WERI-Rb-1 (cell line): Measurements from ENCODE around the gene NAALADL2.
"Not testable (repeated sequence)": the region's sequence is repeated elsewhere in the genome, so short reads cannot be mapped to it uniquely, and the experiment has no call there.

Experiments
- DNase-seq: peaks from one replicate; pipeline ENCODE4 v3.0.0-alpha.2; 2020
- H3K27ac ChIP-seq: fragments of 250-450 bp; sonication (Bioruptor Pico); 2 replicates; pipeline ENCODE4 v1.5.1; 2020; ENCODE audit warnings: mild to moderate bottlenecking, moderate library complexity
- H3K27me3 ChIP-seq: fragments of 250-450 bp; sonication (Bioruptor Pico); 2 replicates; pipeline ENCODE4 v1.5.1; 2021; ENCODE audit warnings: mild to moderate bottlenecking, low read depth, moderate library complexity; ENCODE audit not compliant: insufficient read depth, severe bottlenecking
- H3K36me3 ChIP-seq: fragments of 250-450 bp; sonication (Bioruptor Pico); 2 replicates; pipeline ENCODE4 v1.5.1; 2020; ENCODE audit warnings: mild to moderate bottlenecking, moderate library complexity
- H3K4me3 ChIP-seq: 2 replicates; pipeline ENCODE4 v1.5.1; 2011; ENCODE audit warnings: low read depth, mild to moderate bottlenecking, control low read depth, low read length
- H3K9me3 ChIP-seq: fragments of 250-450 bp; sonication (Bioruptor Pico); 2 replicates; pipeline ENCODE4 v1.5.1; 2021; ENCODE audit warnings: mild to moderate bottlenecking, moderate library complexity; ENCODE audit not compliant: severe bottlenecking
- TF ChIP-seq, protein P1 (sequence below): IDR thresholded peaks from 2 replicates; pipeline ENCODE4 v1.5.1; 2011; ENCODE audit warnings: low read depth, mild to moderate bottlenecking, control low read depth, inconsistent platforms, low read length

The NAALADL2 gene

DNA sequence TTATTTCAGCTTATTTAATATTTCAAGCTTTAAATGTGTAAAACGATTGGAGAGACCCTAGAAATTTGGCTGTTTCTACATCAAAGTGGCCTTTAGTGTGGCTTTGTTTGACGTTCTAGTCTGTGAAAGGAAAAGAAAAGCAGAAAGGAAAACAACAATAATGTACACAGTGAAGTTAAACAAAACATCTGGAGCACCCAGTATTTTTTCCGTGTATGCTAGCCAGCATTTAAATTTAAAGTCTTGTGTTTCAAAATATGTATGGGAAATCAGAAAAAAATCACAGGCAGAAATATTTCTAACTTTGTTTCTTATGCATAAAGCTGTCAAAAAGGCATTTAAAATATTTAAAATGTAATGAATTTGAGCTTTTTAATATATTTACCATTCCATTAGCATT lies 218.1 kb downstream of the NAALADL2 start:
- TF ChIP-seq, protein P1, sequence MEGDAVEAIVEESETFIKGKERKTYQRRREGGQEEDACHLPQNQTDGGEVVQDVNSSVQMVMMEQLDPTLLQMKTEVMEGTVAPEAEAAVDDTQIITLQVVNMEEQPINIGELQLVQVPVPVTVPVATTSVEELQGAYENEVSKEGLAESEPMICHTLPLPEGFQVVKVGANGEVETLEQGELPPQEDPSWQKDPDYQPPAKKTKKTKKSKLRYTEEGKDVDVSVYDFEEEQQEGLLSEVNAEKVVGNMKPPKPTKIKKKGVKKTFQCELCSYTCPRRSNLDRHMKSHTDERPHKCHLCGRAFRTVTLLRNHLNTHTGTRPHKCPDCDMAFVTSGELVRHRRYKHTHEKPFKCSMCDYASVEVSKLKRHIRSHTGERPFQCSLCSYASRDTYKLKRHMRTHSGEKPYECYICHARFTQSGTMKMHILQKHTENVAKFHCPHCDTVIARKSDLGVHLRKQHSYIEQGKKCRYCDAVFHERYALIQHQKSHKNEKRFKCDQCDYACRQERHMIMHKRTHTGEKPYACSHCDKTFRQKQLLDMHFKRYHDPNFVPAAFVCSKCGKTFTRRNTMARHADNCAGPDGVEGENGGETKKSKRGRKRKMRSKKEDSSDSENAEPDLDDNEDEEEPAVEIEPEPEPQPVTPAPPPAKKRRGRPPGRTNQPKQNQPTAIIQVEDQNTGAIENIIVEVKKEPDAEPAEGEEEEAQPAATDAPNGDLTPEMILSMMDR: no peak
- H3K27me3 ChIP-seq: no peaks in the 10 kb centered on the region
- H3K36me3 ChIP-seq: no peaks in the 10 kb centered on the region
- no peak overlapping the region for H3K4me3 ChIP-seq
- no peak overlapping the region for H3K27ac ChIP-seq
- no peak for DNase-seq
- H3K9me3 ChIP-seq: no peaks in the 10 kb centered on the region

GRCh38 chr3:175082631-175083030 lies 223.5 kb downstream of the NAALADL2 start:
- no peak for DNase-seq
- H3K36me3 ChIP-seq: no peaks in the 10 kb centered on the region
- H3K27me3 ChIP-seq: no peaks in the 10 kb centered on the region
- no peak overlapping the region for H3K4me3 ChIP-seq
- no peaks in the 10 kb centered on the region for H3K9me3 ChIP-seq
- H3K27ac ChIP-seq: no peak overlapping the region
- TF ChIP-seq, protein P1: no peak

- not testable (repeated sequence) for H3K4me3 ChIP-seq, H3K27me3 ChIP-seq, DNase-seq, H3K27ac ChIP-seq, H3K36me3 ChIP-seq, H3K9me3 ChIP-seq
These were observed 228.0 kb downstream of the NAALADL2 start for GRCh38 chr3:175087128-175087527.

GRCh38 chr3:175088766-175089380 lies 229.7 kb downstream of the NAALADL2 start:
- Histone ChIP-seq H3K36me3 (no peaks in the 10 kb centered on the region), H3K27me3 (no peaks in the 10 kb centered on the region), H3K27ac (no peak overlapping the region), H3K9me3 (no peaks in the 10 kb centered on the region), H3K4me3 (no peak overlapping the region)
- no peak for DNase-seq
- TF ChIP-seq, protein P1: no peak

DNA sequence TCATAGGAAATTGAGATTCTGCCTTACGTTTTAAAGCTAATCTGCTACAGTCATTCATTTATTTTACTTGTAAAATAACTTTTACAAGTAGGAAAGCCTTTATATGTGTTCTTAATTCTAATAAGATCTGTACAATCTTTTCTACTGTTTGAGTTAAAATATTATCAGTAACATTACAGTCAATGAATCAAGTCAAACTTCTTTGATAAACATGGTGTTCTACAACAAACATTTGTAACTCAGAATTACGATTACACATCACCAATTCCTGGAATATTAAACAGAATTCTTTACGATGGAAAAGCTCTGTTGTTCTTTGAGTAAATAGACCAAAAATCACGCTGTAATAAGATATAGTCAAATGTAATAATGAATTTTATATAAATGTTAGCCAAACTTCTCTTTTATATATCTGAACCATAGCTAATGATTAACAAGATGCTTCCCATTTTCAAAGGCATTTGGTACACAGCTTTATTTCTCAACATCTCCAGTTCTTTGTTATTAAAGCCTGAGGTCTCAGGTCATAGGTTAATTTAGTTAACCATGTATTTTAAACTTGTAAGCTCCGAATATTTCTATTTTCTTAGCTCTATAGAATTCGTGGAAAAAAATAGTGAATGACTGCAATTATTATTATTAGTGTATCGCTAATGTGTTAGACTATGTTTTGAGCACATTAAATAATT lies 232.4 kb downstream of the NAALADL2 start:
- TF ChIP-seq, protein P1: no peak
- no peak overlapping the region for H3K4me3 ChIP-seq
- no peaks in the 10 kb centered on the region for H3K36me3 ChIP-seq
- H3K27me3 ChIP-seq: no peaks in the 10 kb centered on the region
- H3K9me3 ChIP-seq: no peaks in the 10 kb centered on the region
- DNase-seq: no peak
- no peak overlapping the region for H3K27ac ChIP-seq

DNA sequence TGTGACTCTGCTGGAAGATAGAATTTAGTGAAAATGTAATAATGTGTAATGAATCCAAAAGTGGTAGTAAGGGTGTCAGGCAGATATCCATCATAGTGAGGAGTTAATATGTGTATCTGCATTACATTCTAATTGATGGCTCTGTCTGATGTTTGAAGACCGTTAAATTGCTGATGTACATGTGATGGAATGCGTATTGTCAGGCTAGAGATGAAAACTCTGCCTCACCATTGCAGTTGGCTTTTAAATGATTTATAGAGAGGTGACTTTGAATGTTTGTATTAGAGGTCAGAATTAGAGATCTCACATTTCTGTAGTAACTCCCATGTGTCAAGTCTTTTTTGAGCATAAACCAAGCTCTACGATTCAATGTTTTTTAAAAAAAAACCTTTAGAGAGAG lies 234.6 kb downstream of the NAALADL2 start:
- TF ChIP-seq, protein P1: no peak
- DNase-seq: no peak
- H3K27ac ChIP-seq: no peak overlapping the region
- H3K27me3 ChIP-seq: no peaks in the 10 kb centered on the region
- H3K9me3 ChIP-seq: no peaks in the 10 kb centered on the region
- H3K4me3 ChIP-seq: no peak overlapping the region
- no peaks in the 10 kb centered on the region for H3K36me3 ChIP-seq
